C4-2B (cell line): Measurements from ENCODE around the gene MOB2.

ENCODE experiments used
- CTCF ChIP-seq: fragments of 450-650 bp; conservative IDR thresholded peaks from 2 replicates; pipeline ENCODE4 v1.5.1; 2017; ENCODE audit warnings: mild to moderate bottlenecking
- ZFX ChIP-seq: fragments of 450-650 bp; IDR thresholded peaks from 2 replicates; pipeline ENCODE4 v1.6.1; 2017

GRCh38 chr11:1483445-1483961 is 3.1 kb downstream of the MOB2 start:
- TF ChIP-seq CTCF = no peak
- TF ChIP-seq ZFX = no peak
